Gastroesophageal sphincter (tissue), 3 donors: ENCODE measurements around the gene TMEM242.

Experiments used
- POLR2A ChIP-seq, 2 donors: fragments of 450-650 bp; IDR thresholded peaks; one replicate each; pipeline ENCODE4 v1.6.1; 2017; ENCODE audit warnings: antibody characterized with exemption in 2 of 2, mild to moderate bottlenecking in 2 of 2, moderate library complexity in 1 of 2
- POLR2AphosphoS5 ChIP-seq: sonication (generic); formaldehyde crosslinking; IDR thresholded peaks from one replicate; pipeline ENCODE4 v1.6.1; 2017; ENCODE audit warnings: antibody characterized with exemption
- TF ChIP-seq, protein P1 (sequence below), 4 experiments: fragments of 200-600 bp in 2 of 4; fragments of 450-650 bp in 2 of 4; sonication (generic) in 1 of 4; IDR thresholded peaks; one replicate each; pipeline ENCODE4 v1.5.1; 2017 to 2019; ENCODE audit warnings: antibody characterized with exemption in 4 of 4, mild to moderate bottlenecking in 2 of 4, moderate library complexity in 2 of 4

DNA sequence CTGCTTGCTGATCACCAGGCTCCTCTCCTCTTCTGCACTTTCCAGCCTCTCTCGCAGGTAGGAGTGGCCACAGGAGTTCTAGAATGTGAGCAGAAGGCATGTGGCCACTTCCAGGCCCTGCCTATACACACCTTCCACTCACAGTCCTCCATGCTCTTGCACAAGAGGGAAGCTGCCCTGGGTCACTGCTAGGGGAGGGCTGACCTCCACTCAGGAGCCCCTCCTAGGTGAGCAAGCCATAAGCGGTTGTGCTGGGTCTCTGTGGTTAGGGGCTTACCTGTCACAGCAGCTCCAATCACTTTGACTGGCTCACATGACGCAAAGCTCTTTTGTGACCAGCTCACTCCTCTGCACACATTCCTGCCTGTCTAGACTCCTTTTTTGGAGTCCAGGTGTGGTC is 68.2 kb downstream of the TMEM242 start:
- TF ChIP-seq, protein P1, sequence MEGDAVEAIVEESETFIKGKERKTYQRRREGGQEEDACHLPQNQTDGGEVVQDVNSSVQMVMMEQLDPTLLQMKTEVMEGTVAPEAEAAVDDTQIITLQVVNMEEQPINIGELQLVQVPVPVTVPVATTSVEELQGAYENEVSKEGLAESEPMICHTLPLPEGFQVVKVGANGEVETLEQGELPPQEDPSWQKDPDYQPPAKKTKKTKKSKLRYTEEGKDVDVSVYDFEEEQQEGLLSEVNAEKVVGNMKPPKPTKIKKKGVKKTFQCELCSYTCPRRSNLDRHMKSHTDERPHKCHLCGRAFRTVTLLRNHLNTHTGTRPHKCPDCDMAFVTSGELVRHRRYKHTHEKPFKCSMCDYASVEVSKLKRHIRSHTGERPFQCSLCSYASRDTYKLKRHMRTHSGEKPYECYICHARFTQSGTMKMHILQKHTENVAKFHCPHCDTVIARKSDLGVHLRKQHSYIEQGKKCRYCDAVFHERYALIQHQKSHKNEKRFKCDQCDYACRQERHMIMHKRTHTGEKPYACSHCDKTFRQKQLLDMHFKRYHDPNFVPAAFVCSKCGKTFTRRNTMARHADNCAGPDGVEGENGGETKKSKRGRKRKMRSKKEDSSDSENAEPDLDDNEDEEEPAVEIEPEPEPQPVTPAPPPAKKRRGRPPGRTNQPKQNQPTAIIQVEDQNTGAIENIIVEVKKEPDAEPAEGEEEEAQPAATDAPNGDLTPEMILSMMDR (IDR thresholded peaks at IDR 0.05) = no peak
- TF ChIP-seq POLR2AphosphoS5 (no peak), POLR2A (IDR thresholded peaks at IDR 0.05) (no peak)
